Lower lobe of right lung (tissue), 2 donors: ENCODE measurements around the gene APBB1. TPM values are rescaled to one million over a fixed set of nuclear protein-coding genes. Genes with fewer than 3 reads are reported as not detected.

Experiments
- ATAC-seq, 2 donors: fragments of 200-7000 bp; cut with Tn5 transposase; one replicate each; pipeline ENCODE4 v1.9.1; 2020 to 2022; ENCODE audit warnings: mild to moderate bottlenecking in 2 of 2, moderate library complexity in 2 of 2
- DNase-seq: peaks from one replicate; pipeline ENCODE4 v3.0.0-alpha.2; 2020
- H3K27ac ChIP-seq: fragments of 200-600 bp; one replicate; pipeline ENCODE4 v1.8.0; 2022
- H3K27me3 ChIP-seq: fragments of 200-600 bp; one replicate; pipeline ENCODE4 v1.8.0; 2022; ENCODE audit warnings: low read depth
- H3K36me3 ChIP-seq: fragments of 200-600 bp; one replicate; pipeline ENCODE4 v1.8.0; 2022; ENCODE audit warnings: mild to moderate bottlenecking
- H3K4me1 ChIP-seq: fragments of 200-600 bp; one replicate; pipeline ENCODE4 v1.8.0; 2022
- H3K4me3 ChIP-seq: fragments of 200-600 bp; one replicate; pipeline ENCODE4 v1.8.0; 2022; ENCODE audit warnings: mild to moderate bottlenecking
- H3K9me3 ChIP-seq: fragments of 200-600 bp; one replicate; pipeline ENCODE4 v1.8.0; 2022
- CTCF ChIP-seq: fragments of 200-600 bp; IDR thresholded peaks from one replicate; pipeline ENCODE4 v1.8.0; 2022; ENCODE audit warnings: antibody characterized with exemption, mild to moderate bottlenecking
- intact Hi-C: fragments of 100-400 bp; cut with DNase I; formaldehyde crosslinking; loops from one replicate; pipeline ENCODE4 v1.11.0; 2022
- total RNA-seq: library from RNA; stranded (reverse); fragmentation: NEBNext Ultra II Directional; extraction: Animal tissue kit (Norgen Biotek cat#: 25700); gene quantifications from one replicate; pipeline ENCODE4 v1.2.1, GENCODE V29; 2021
- donor health status: DM: no; HTN: yes; CAD: no; lungs with severe emphysema.

The APBB1 gene
- total RNA-seq, 1 donor from 2014 or later: 37.2 TPM

GRCh38 chr11:6385046-6385777 lies 33.7 kb downstream of the APBB1 start:
- peaks cover 19% of the 10 kb centered on the region for H3K4me1 ChIP-seq

GRCh38 chr11:6378640-6378989 lies 40.3 kb downstream of the APBB1 start:
- Histone ChIP-seq H3K9me3 (no peaks in the 10 kb centered on the region), H3K4me3 (no peak overlapping the region), H3K36me3 (no peaks in the 10 kb centered on the region), H3K4me1 (peaks cover 12% of the 10 kb centered on the region), H3K27ac (no peak overlapping the region), H3K27me3 (no peaks in the 10 kb centered on the region)
- intact Hi-C loops: loop anchor here (5.0 kb wide), 1 partner anchor 64 kb away; the partner anchor contains the start of gene HPX
- TF ChIP-seq CTCF: no peak
- ATAC-seq: peak in 1 of 2 donors; percentile 53
- DNase-seq: no peak

More at GRCh38 chr11:6385046-6385777, 33.7 kb downstream of the APBB1 start:
- Histone ChIP-seq H3K4me3 (no peak overlapping the region), H3K9me3 (no peaks in the 10 kb centered on the region), H3K36me3 (no peaks in the 10 kb centered on the region), H3K27me3 (no peaks in the 10 kb centered on the region), H3K27ac (no peak overlapping the region)
- no peak for TF ChIP-seq CTCF
- DNase-seq (no peak), ATAC-seq (no peak)
- intact Hi-C loops: no loop called here

GRCh38 chr11:6377902-6378639 lies 40.8 kb downstream of the APBB1 start:
- no peak for DNase-seq
- no peaks in the 10 kb centered on the region for H3K27me3 ChIP-seq
- no peak overlapping the region for H3K4me3 ChIP-seq
- intact Hi-C loops: loop anchor here (5.0 kb wide), 1 partner anchor 64 kb away; the partner anchor contains the start of gene HPX
- H3K36me3 ChIP-seq: no peaks in the 10 kb centered on the region
- no peak for TF ChIP-seq CTCF
- no peak overlapping the region for H3K27ac ChIP-seq
- ATAC-seq: peak; percentile 47 to 67
- H3K4me1 ChIP-seq: peaks cover 12% of the 10 kb centered on the region
- no peaks in the 10 kb centered on the region for H3K9me3 ChIP-seq

- DNase-seq (no peak), ATAC-seq (no peak)
- no peak for TF ChIP-seq CTCF
- H3K27ac ChIP-seq: no peak overlapping the region
- no peaks in the 10 kb centered on the region for H3K36me3 ChIP-seq
- no peaks in the 10 kb centered on the region for H3K4me1 ChIP-seq
- no peak overlapping the region for H3K4me3 ChIP-seq
- intact Hi-C loops: no loop called here
- no peaks in the 10 kb centered on the region for H3K9me3 ChIP-seq
- no peaks in the 10 kb centered on the region for H3K27me3 ChIP-seq
These were observed 47.1 kb downstream of the APBB1 start for GRCh38 chr11:6371825-6372224.

GRCh38 chr11:6365659-6366058 lies 53.2 kb downstream of the APBB1 start:
- intact Hi-C loops: no loop called here

More at GRCh38 chr11:6365659-6366058, 53.2 kb downstream of the APBB1 start:
- Histone ChIP-seq H3K27me3 (no peaks in the 10 kb centered on the region), H3K36me3 (no peaks in the 10 kb centered on the region), H3K4me1 (no peaks in the 10 kb centered on the region), H3K9me3 (no peaks in the 10 kb centered on the region), H3K4me3 (no peak overlapping the region), H3K27ac (no peak overlapping the region)
- TF ChIP-seq CTCF: no peak
- no peak for ATAC-seq
- DNase-seq: no peak
